ENCODE data around the gene GPR108. TPM values are rescaled to one million over a fixed set of nuclear protein-coding genes. Genes with fewer than 3 reads are reported as not detected.

The GPR108 gene
- total and polyA plus RNA-seq, 2 of the 8 experiments (the other 6 are each of a cell fraction or from before 2014, with no cell fraction given) = 34.9 to 46.0 TPM

- TF ChIP-seq CHD7 (IDR thresholded peaks at IDR 0.05; ENCODE audit: insufficient replicate concordance, low read length) = no peak
- no peak for TF ChIP-seq KDM4A (IDR thresholded peaks at IDR 0.05; ENCODE audit: low read depth, low read length, severe bottlenecking)
- TF ChIP-seq E2F6 (IDR thresholded peaks at IDR 0.05) = no peak
- TF ChIP-seq TEAD4 (IDR thresholded peaks at IDR 0.05; ENCODE audit: low read depth, low read length) = no peak
- no peak for TF ChIP-seq CBX8 (IDR thresholded peaks at IDR 0.05; ENCODE audit: borderline replicate concordance, low read depth, low read length)
These were observed 27.8 kb downstream of the GPR108 start (continued) for GRCh38 chr19:6709549-6709948.
